ENCODE measurements around the gene TRANK1.
A peak's percentile ranks its signal among the peaks of the same experiment; 100 is the strongest.

Gene TRANK1

GRCh38 chr3:36944641-36945270 lies at the start of gene TRANK1:
Gene TRANK1, minus strand, starts transcription at chr3:36945054. Its CDS starts 245 bp downstream, at chr3:36944809.
- Histone ChIP-seq H3K9me2 (replicated peaks; ENCODE audit: control insufficient read depth, low read length) (no peaks in the 10 kb centered on the region), H3K9me3 (ENCODE audit: control insufficient read depth, insufficient read depth, low read length) (peaks cover 8% of the 10 kb centered on the region), H3K4me3 (ENCODE audit: low read length) (peak within 1 kb of the TSS; percentile 96), H3F3A (ENCODE audit: control insufficient read depth, insufficient read depth) (no peaks in the 10 kb centered on the region), H3K4me1 (ENCODE audit: control insufficient read depth, low read length) (peaks cover 15% of the 10 kb centered on the region), H3K27ac (ENCODE audit: low read depth, low read length) (peak within 1 kb of the TSS; percentile 54), H3K36me3 (ENCODE audit: control insufficient read depth, low read length) (peaks cover 3% of the 10 kb centered on the region), H4K20me1 (ENCODE audit: control insufficient read depth, insufficient read depth, low read depth, low read length) (no peaks in the 10 kb centered on the region), H3K27me3 (ENCODE audit: control insufficient read depth, low read length) (no peaks in the 10 kb centered on the region), H3K79me2 (ENCODE audit: control insufficient read depth, low read length) (peaks cover 36% of the 10 kb centered on the region), H3K4me2 (ENCODE audit: low read length) (peak within 1 kb of the TSS; percentile 95)
- TF ChIP-seq CTCF (IDR thresholded peaks at IDR 0.05; ENCODE audit: low read depth, low read length, poor library complexity, severe bottlenecking) (no peak), EZH2phosphoT487 (IDR thresholded peaks at IDR 0.05; ENCODE audit: borderline replicate concordance, low read length) (no peak)

GRCh38 chr3:36993326-36994283 lies 48.8 kb upstream of the TRANK1 start, which contains the start of gene MLH1:
Gene MLH1, plus strand, starts transcription at chr3:36993518. Its CDS starts 30 bp downstream, at chr3:36993548.
- Histone ChIP-seq H3K9me2 (replicated peaks; ENCODE audit: control insufficient read depth, low read length) (no peaks in the 10 kb centered on the region), H3K36me3 (ENCODE audit: control insufficient read depth, low read length) (peaks cover 87% of the 10 kb centered on the region), H3K4me2 (ENCODE audit: low read length) (peak within 1 kb of the TSS; percentile 98), H3K4me3 (ENCODE audit: low read length) (peak within 1 kb of the TSS; percentile 87), H3K4me1 (ENCODE audit: control insufficient read depth, low read length) (peaks cover 38% of the 10 kb centered on the region), H3K79me2 (ENCODE audit: control insufficient read depth, low read length) (peaks cover 93% of the 10 kb centered on the region), H3F3A (ENCODE audit: control insufficient read depth, insufficient read depth) (peaks cover 12% of the 10 kb centered on the region), H3K9me3 (ENCODE audit: control insufficient read depth, insufficient read depth, low read length) (no peaks in the 10 kb centered on the region), H4K20me1 (ENCODE audit: control insufficient read depth, insufficient read depth, low read depth, low read length) (peaks cover 30% of the 10 kb centered on the region; the same call in 1 of the 2 replicates), H3K27me3 (ENCODE audit: control insufficient read depth, low read length) (no peaks in the 10 kb centered on the region), H3K27ac (ENCODE audit: low read depth, low read length) (peak within 1 kb of the TSS; percentile 82)
- TF ChIP-seq CTCF (IDR thresholded peaks at IDR 0.05; ENCODE audit: low read depth, low read length, poor library complexity, severe bottlenecking) (no peak), EZH2phosphoT487 (IDR thresholded peaks at IDR 0.05; ENCODE audit: borderline replicate concordance, low read length) (no peak)

- Histone ChIP-seq H3K4me3 (ENCODE audit: low read length) (peak within 1 kb of the TSS; percentile 87), H3K9me3 (ENCODE audit: control insufficient read depth, insufficient read depth, low read length) (no peaks in the 10 kb centered on the region), H3F3A (ENCODE audit: control insufficient read depth, insufficient read depth) (peaks cover 11% of the 10 kb centered on the region), H3K27ac (ENCODE audit: low read depth, low read length) (peak within 1 kb of the TSS; percentile 82), H3K4me1 (ENCODE audit: control insufficient read depth, low read length) (peaks cover 41% of the 10 kb centered on the region), H3K79me2 (ENCODE audit: control insufficient read depth, low read length) (peaks cover 93% of the 10 kb centered on the region), H3K27me3 (ENCODE audit: control insufficient read depth, low read length) (no peaks in the 10 kb centered on the region), H3K9me2 (replicated peaks; ENCODE audit: control insufficient read depth, low read length) (no peaks in the 10 kb centered on the region), H4K20me1 (ENCODE audit: control insufficient read depth, insufficient read depth, low read depth, low read length) (peaks cover 36% of the 10 kb centered on the region; the same call in 1 of the 2 replicates), H3K4me2 (ENCODE audit: low read length) (peak within 1 kb of the TSS; percentile 98), H3K36me3 (ENCODE audit: control insufficient read depth, low read length) (peaks cover 87% of the 10 kb centered on the region)
- TF ChIP-seq CTCF (IDR thresholded peaks at IDR 0.05; ENCODE audit: low read depth, low read length, poor library complexity, severe bottlenecking) (peak; percentile 42), EZH2phosphoT487 (IDR thresholded peaks at IDR 0.05; ENCODE audit: borderline replicate concordance, low read length) (no peak)
Observed at GRCh38 chr3:36992806-36993325, 48.0 kb upstream of the TRANK1 start, which contains the start of gene EPM2AIP1. Gene EPM2AIP1, minus strand, starts transcription at chr3:36993131. Its CDS starts 54 bp downstream, at chr3:36993077.
